Measurements from ENCODE around the gene GSTP1.
"Not testable (repeated sequence)": the region's sequence is repeated elsewhere in the genome, so short reads cannot be mapped to it uniquely, and the experiment has no call there.

The GSTP1 gene

DNA sequence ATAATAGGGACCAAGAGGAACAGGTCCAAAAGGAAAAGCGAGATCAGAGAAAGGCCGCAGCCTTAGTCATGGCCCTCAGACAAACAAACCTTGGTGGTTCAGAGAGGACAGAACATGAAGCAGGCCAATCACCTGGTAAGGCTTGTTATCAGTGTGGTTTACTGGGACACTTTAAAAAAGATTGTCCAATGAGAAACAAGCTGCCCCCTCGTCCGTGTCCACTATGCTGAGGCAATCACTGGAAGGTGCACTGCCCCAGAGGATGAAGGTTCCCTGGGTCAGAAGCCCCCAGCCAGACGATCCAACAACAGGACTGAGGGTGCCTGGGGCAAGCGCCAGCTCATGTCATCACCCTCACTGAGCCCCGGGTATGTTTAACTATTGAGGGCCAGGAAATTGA lies 39.3 kb downstream of the GSTP1 start:
- not testable (repeated sequence) for H3K9me3 ChIP-seq (ENCODE audit: low read depth, low read length); H3K27ac ChIP-seq; H3K36me3 ChIP-seq (ENCODE audit: insufficient read depth, low read length); H3K9ac ChIP-seq (ENCODE audit: insufficient read length); H3K4me3 ChIP-seq; DNase-seq (ENCODE audit: low read depth, low spot score)

DNA sequence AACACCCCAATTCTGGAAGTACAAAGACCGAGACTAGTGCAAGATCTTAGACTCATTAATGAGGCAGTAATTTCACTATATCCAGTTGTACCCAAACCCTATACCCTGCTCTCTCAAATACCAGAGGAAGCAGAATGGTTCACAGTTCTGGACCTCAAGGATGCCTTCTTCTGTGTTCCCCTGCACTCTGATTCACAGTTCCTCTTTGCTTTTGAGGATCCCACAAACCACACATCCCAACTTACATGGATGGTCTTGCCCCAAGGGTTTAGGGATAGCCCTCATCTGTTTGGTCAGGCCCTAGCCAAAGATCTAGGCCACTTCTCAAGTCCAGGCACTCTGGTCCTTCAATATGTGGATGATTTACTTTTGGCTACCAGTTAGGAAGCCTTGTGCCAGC lies 40.2 kb downstream of the GSTP1 start:
- not testable (repeated sequence) for H3K9me3 ChIP-seq (ENCODE audit: low read depth, low read length); H3K27ac ChIP-seq

DNA sequence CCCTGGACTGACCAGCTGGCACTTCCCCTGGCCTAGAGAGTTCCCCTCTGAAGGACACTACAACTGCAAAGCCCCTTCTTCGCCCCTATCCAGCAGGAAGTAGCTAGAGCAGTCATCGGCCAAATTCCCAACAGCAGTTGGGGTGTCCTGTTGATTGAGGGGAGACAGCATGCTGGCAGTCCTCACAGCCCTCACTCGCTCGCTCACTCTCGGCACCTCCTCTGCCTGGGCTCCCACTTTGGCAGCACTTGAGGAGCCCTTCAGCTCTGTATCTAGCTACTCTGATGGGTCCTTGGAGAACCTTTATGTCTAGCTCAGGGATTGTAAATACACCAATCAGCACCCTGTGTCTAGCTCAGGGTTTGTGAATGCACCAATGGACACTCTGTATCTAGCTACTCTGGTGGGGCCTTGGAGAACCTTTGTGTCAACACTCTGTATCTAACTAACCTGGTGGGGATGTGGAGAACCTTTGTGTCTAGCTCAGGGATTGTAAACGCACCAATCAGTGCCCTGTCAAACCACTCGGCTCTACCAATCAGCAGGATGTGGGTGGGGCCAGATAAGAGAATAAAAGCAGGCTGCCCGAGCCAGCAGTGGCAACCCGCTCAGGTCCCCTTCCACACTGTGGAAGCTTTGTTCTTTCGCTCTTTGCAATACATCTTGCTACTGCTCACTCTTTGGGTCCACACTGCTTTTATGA lies 42.7 kb downstream of the GSTP1 start:
- H3K9me3 ChIP-seq (ENCODE audit: low read depth, low read length); H3K27ac ChIP-seq; H3K9ac ChIP-seq (ENCODE audit: insufficient read length); DNase-seq (ENCODE audit: low read depth, low spot score); H3K4me3 ChIP-seq; H3K36me3 ChIP-seq (ENCODE audit: insufficient read depth, low read length): not testable (repeated sequence)

More for the DNA sequence above, 40.2 kb downstream of the GSTP1 start:
- H3K4me3 ChIP-seq; H3K36me3 ChIP-seq (ENCODE audit: insufficient read depth, low read length); H3K9ac ChIP-seq (ENCODE audit: insufficient read length); DNase-seq (ENCODE audit: low read depth, low spot score): not testable (repeated sequence)

DNA sequence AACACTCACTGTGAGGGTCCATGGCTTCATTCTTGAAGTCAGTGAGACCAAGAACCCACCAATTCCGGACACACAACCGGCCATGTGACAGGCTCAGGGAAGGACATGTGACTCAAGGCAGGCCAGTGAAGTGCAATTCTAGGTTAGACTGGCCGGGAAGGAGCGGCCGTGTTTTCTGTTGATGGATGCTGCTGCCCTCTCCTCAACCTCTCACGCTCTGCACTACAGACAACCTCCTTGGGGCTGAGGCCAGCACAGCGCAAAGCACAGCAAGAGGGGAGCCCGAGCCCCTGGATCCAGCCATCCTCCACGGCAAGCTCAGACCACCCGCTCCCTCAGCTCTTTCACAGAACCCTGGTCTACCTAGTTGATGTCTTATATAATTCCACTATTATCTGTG lies 43.4 kb downstream of the GSTP1 start:
- Histone ChIP-seq H3K4me3 (no peak overlapping the region), H3K27ac (no peak overlapping the region), H3K9ac (ENCODE audit: insufficient read length) (no peak overlapping the region), H3K9me3 (ENCODE audit: low read depth, low read length) (no peaks in the 10 kb centered on the region), H3K36me3 (ENCODE audit: insufficient read depth, low read length) (no peaks in the 10 kb centered on the region)
- TF ChIP-seq FOXP2 (optimal IDR thresholded peaks at IDR 0.05; ENCODE audit: control extremely low read depth, extremely low read length, insufficient read depth) (no peak), EZH2 (IDR thresholded peaks at IDR 0.05) (no peak), POLR2AphosphoS5 (IDR thresholded peaks at IDR 0.05; ENCODE audit: borderline replicate concordance, low read depth, low read length) (no peak)
- no peak for DNase-seq (ENCODE audit: low read depth, low spot score)

DNA sequence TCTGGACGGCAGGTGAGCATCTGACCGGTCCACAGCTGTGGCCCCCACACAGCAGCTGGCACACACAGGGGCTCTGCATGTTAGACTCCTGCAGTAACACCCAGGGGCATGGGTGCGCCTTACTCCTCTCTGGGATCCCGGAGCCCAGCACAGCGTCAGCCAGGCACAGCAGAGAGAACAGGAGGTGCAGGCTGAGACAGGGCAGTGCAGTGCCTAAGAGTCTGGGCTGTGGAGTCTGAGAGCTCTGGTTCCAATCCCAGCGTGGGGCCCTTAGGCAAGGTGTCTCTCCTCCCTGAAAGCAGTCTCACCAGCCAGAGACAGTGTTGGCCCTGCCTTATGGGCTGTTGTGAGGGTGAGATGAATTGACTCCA lies 43.8 kb downstream of the GSTP1 start:
- no peak for DNase-seq (ENCODE audit: low read depth, low spot score)
- no peak overlapping the region for H3K4me3 ChIP-seq
- no peak for TF ChIP-seq FOXP2 (optimal IDR thresholded peaks at IDR 0.05; ENCODE audit: control extremely low read depth, extremely low read length, insufficient read depth)
- no peak for TF ChIP-seq EZH2 (IDR thresholded peaks at IDR 0.05)
- no peak for TF ChIP-seq POLR2AphosphoS5 (IDR thresholded peaks at IDR 0.05; ENCODE audit: borderline replicate concordance, low read depth, low read length)
- no peaks in the 10 kb centered on the region for H3K36me3 ChIP-seq (ENCODE audit: insufficient read depth, low read length)
- H3K9ac ChIP-seq (ENCODE audit: insufficient read length): no peak overlapping the region
- no peaks in the 10 kb centered on the region for H3K9me3 ChIP-seq (ENCODE audit: low read depth, low read length)
- H3K27ac ChIP-seq: no peak overlapping the region

DNA sequence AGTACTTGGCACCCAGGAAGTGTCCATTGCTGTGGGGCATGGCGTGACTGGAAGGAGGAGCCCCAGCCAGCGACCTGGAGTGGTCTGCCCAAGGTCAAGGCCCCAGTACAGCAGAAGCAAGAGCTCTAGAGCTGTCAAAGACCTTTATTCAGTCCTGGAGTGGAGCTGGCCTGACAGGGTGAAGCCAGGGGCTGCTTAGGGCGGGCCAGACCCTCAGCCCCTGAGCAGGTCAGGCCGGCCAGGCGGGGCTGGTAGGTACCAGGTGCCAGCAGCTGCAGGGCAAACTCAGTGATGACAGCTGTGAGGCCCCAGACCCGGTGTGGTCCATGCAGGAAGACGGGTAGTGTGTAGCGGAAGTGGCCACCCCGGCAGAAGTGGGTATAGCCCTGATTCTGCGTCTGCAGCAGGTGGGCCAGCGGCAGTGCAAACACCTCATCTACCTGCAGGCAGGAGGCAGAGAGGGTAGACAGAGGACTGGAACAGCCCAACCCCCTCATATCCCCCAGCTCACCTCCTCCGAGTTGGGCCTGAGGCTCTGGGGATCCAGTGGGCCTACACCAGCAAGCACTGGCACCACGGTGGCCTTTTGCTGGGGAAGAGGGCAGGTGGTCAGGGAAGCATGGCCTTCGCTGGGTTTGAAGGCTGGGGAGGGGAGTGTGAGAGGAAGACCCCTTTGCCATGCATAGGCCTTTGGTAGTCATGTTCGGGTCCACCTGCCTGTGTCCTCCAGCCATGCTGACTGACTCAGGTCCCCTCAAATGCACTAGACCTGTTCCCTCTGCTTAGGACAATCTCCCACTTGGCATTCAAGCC lies 44.4 kb downstream of the GSTP1 start:
- no peaks in the 10 kb centered on the region for H3K9me3 ChIP-seq (ENCODE audit: low read depth, low read length)
- TF ChIP-seq POLR2AphosphoS5 (IDR thresholded peaks at IDR 0.05; ENCODE audit: borderline replicate concordance, low read depth, low read length) (no peak), EZH2 (IDR thresholded peaks at IDR 0.05) (no peak), FOXP2 (optimal IDR thresholded peaks at IDR 0.05; ENCODE audit: control extremely low read depth, extremely low read length, insufficient read depth) (no peak)
- H3K9ac ChIP-seq (ENCODE audit: insufficient read length): no peak overlapping the region
- DNase-seq (ENCODE audit: low read depth, low spot score): no peak
- H3K4me3 ChIP-seq: no peak overlapping the region
- no peak overlapping the region for H3K27ac ChIP-seq
- H3K36me3 ChIP-seq (ENCODE audit: insufficient read depth, low read length): no peaks in the 10 kb centered on the region

DNA sequence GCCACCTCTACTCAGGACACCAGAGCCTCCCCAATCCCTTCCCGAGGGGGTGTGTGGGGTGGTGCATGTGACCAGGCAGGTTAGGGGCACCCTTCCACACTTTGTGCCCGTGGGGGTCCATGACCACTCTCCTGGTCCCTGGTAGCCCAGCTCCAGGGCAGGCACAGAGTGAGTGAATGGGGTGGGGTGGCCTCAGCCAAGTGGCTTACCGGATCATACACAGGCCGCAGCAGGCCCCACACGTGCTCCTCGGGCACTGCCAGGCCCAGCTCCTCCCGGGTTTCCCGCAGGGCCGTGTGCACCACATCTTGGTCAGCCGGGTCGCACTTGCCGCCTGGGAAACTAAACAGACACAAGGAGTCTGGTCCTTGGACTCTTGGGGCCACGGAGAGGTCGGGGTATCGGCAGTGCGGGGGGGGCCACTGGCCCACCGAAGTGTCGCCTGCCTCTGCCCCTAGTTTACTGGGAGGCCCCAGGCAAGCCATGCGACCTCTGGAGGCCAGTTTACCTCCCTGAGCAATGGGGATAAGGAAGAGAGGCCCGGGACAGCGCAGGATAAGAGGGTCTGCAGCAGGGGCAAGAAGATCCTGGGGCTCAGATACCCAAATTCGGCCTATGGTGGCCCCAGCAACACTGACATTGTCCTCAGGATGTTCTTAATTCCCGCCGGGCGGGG lies 45.2 kb downstream of the GSTP1 start:
- Histone ChIP-seq H3K36me3 (ENCODE audit: insufficient read depth, low read length) (no peaks in the 10 kb centered on the region), H3K9ac (ENCODE audit: insufficient read length) (no peak overlapping the region), H3K4me3 (peak overlapping the region; percentile 82), H3K27ac (no peak overlapping the region), H3K9me3 (ENCODE audit: low read depth, low read length) (no peaks in the 10 kb centered on the region)
- TF ChIP-seq POLR2AphosphoS5 (IDR thresholded peaks at IDR 0.05; ENCODE audit: borderline replicate concordance, low read depth, low read length) (no peak), EZH2 (IDR thresholded peaks at IDR 0.05) (no peak), FOXP2 (optimal IDR thresholded peaks at IDR 0.05; ENCODE audit: control extremely low read depth, extremely low read length, insufficient read depth) (no peak)
- DNase-seq (ENCODE audit: low read depth, low spot score): no peak

DNA sequence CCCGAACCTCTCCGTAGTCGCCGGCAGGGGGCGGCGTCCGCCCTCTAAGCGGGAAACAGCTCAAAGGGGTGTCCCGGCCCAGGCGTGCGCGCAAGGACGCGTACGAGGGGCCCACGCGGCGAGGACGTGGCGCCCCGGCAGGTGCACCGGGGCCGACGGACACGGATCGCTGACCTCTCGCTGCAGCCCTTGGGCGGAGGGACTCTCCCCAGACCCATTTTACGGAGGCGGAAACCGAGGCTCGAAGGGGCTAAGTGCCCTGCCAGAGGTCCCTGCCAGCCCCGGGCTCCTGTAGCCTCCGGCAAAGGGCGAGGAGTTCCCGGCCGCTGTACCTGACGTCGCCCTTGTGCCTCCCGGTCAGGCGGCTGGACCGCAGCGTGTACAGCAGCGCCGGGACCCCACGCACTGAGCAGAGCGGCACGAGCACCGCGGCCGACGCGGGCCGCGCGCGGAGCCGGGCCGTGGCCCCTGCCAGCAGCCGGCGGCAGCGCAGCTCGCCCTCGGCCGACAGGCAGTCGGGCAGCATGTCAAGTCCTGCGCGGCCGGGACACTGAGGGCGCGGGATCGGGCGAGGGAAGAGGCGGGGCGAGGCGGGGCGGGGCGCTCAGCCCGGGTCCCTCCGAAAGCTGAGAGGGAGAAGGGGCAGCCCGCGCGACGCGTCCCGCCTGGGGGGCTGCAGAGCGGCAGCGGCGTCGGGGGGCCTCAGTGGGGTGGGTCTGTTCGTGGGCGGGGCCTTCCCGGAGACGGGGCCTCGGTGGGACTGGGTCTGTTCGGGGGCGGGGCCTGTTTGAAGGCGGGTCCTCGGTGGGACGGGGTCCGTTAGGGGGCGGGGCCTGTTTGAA lies 46.0 kb downstream of the GSTP1 start, which contains the start of gene NUDT8:
Gene NUDT8, minus strand, starts transcription at position 552 of the 842 bp plus-strand sequence. Its CDS starts 26 bp downstream, at position 526.
- no peak for DNase-seq (ENCODE audit: low read depth, low spot score)
- Histone ChIP-seq H3K36me3 (ENCODE audit: insufficient read depth, low read length) (no peaks in the 10 kb centered on the region), H3K27ac (no peak within 1 kb of the TSS), H3K9me3 (ENCODE audit: low read depth, low read length) (no peaks in the 10 kb centered on the region), H3K9ac (ENCODE audit: insufficient read length) (peak within 1 kb of the TSS; percentile 71), H3K4me3 (peak within 1 kb of the TSS; percentile 89)
- TF ChIP-seq FOXP2 (optimal IDR thresholded peaks at IDR 0.05; ENCODE audit: control extremely low read depth, extremely low read length, insufficient read depth) (no peak), EZH2 (IDR thresholded peaks at IDR 0.05) (no peak), POLR2AphosphoS5 (IDR thresholded peaks at IDR 0.05; ENCODE audit: borderline replicate concordance, low read depth, low read length) (no peak)
